ENCODE data around the gene FAF1.

The FAF1 gene

GRCh38 chr1:50508040-50508586 is 452.0 kb downstream of the FAF1 start:
- TF ChIP-seq CTCF (IDR thresholded peaks at IDR 0.05), result no peak
- intact Hi-C loops (cut with DNase I; ENCODE audit: low total_unique reads), result no loop called here

DNA sequence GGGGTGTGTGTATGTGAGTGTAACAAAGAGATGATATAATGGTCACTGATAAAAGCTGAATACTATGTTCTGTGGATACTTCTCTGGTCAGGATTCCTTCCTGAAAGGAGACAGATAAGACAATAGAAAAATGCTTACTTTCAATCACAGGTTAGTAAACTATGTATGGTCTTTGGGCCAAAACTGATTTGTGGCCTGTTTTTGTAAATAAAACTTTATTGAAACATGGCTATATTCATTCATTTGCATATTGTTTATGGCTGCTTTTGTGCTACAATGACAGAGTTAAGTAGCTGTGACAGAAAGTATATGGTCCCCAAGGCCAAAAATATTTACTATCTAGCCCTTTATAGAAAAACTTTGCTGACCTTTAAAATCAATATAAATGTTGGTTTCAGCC is 454.6 kb downstream of the FAF1 start:
- H3K36me3 ChIP-seq, result peaks cover 50 to 87% (median 74%) of the 10 kb centered on the region in 3 donors
- H3K4me1 ChIP-seq, result no peaks in the 10 kb centered on the region
- no peak for TF ChIP-seq CTCF (IDR thresholded peaks at IDR 0.05)
- intact Hi-C loops (cut with DNase I; ENCODE audit: low total_unique reads), result no loop called here
- no peak for DNase-seq
- H3K27me3 ChIP-seq, result no peaks in the 10 kb centered on the region
- peaks cover 0 to 38% (median 10%) of the 10 kb centered on the region in 3 donors for H3K9me3 ChIP-seq
- no peak overlapping the region for H3K4me3 ChIP-seq
- H3K27ac ChIP-seq, result no peak overlapping the region

More at GRCh38 chr1:50508040-50508586, 452.0 kb downstream of the FAF1 start:
- no peak for DNase-seq
- no peak overlapping the region for H3K4me3 ChIP-seq
- H3K9me3 ChIP-seq, result peaks cover 0 to 20% (median 0%) of the 10 kb centered on the region in 3 donors
- peaks cover 51 to 76% (median 57%) of the 10 kb centered on the region in 3 donors for H3K36me3 ChIP-seq
- H3K4me1 ChIP-seq, result no peaks in the 10 kb centered on the region
- H3K27ac ChIP-seq, result no peak overlapping the region
- H3K27me3 ChIP-seq, result no peaks in the 10 kb centered on the region

GRCh38 chr1:50503515-50503914 is 456.6 kb downstream of the FAF1 start:
- Histone ChIP-seq H3K27ac (no peak overlapping the region), H3K9me3 (peaks cover 0 to 40% (median 10%) of the 10 kb centered on the region in 3 donors), H3K27me3 (no peaks in the 10 kb centered on the region), H3K4me1 (no peaks in the 10 kb centered on the region), H3K4me3 (no peak overlapping the region), H3K36me3 (peaks cover 47 to 76% (median 75%) of the 10 kb centered on the region in 3 donors)
- DNase-seq, result no peak
- intact Hi-C loops (cut with DNase I; ENCODE audit: low total_unique reads), result no loop called here
- TF ChIP-seq CTCF (IDR thresholded peaks at IDR 0.05), result no peak

GRCh38 chr1:50502147-50502546 is 457.9 kb downstream of the FAF1 start:
- Histone ChIP-seq H3K9me3 (peaks cover 0 to 49% (median 10%) of the 10 kb centered on the region in 3 donors), H3K4me1 (no peaks in the 10 kb centered on the region), H3K4me3 (no peak overlapping the region), H3K36me3 (peaks cover 49 to 74% (median 72%) of the 10 kb centered on the region in 3 donors), H3K27ac (no peak overlapping the region), H3K27me3 (no peaks in the 10 kb centered on the region)
- intact Hi-C loops (cut with DNase I; ENCODE audit: low total_unique reads), result no loop called here
- no peak for DNase-seq
- no peak for TF ChIP-seq CTCF (IDR thresholded peaks at IDR 0.05)

DNA sequence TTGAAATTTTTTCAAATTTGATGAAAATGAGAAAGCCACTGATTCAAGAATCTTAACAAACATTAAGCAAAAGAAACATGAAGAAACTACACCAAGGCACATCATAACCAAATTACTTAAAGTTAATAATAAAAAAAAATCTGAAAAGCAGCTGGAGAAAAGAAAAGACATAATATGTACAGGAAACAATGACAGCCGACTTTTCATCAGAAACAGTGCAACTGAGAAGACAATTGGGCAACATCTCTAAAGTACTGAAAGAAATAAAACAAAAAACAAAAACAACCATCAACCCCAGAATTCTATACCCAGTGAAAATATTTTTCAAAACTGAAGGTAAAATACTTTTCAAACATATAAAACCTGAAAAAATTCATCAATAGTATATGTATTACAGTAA is 463.1 kb downstream of the FAF1 start:
- Histone ChIP-seq H3K4me1 (no peaks in the 10 kb centered on the region), H3K36me3 (peaks cover 11 to 25% (median 21%) of the 10 kb centered on the region in 3 donors), H3K4me3 (no peak overlapping the region), H3K9me3 (peaks cover 0 to 21% (median 8%) of the 10 kb centered on the region in 3 donors), H3K27me3 (no peaks in the 10 kb centered on the region), H3K27ac (no peak overlapping the region)
- DNase-seq, result no peak
- TF ChIP-seq CTCF (IDR thresholded peaks at IDR 0.05), result no peak
- intact Hi-C loops (cut with DNase I; ENCODE audit: low total_unique reads), result no loop called here

Measured in tibial artery (tissue), 4 donors.